Measurements from ENCODE around the gene TOLLIP.
"Not testable (repeated sequence)": the region's sequence is repeated elsewhere in the genome, so short reads cannot be mapped to it uniquely, and the experiment has no call there.

TOLLIP gene

GRCh38 chr11:1283091-1283511 lies 26.3 kb downstream of the TOLLIP start:
- no peak for DNase-seq (ENCODE audit: low read depth, low spot score)

- DNase-seq (ENCODE audit: low read depth, low spot score), result no peak
These were observed 27.5 kb downstream of the TOLLIP start for GRCh38 chr11:1281974-1282365.

- DNase-seq (ENCODE audit: low read depth, low spot score), result no peak
These were observed 28.0 kb downstream of the TOLLIP start for GRCh38 chr11:1281326-1281973.

GRCh38 chr11:1280116-1281035 lies 29.1 kb downstream of the TOLLIP start:
- DNase-seq (ENCODE audit: low read depth, low spot score), result no peak

- DNase-seq (ENCODE audit: low read depth, low spot score), result no peak
These were observed 29.8 kb downstream of the TOLLIP start for GRCh38 chr11:1279674-1280055.

- no peak for DNase-seq (ENCODE audit: low read depth, low spot score)
These were observed 30.4 kb downstream of the TOLLIP start for GRCh38 chr11:1278766-1279673.

- DNase-seq (ENCODE audit: low read depth, low spot score), result no peak
These were observed 31.4 kb downstream of the TOLLIP start for GRCh38 chr11:1277936-1278512.

GRCh38 chr11:1276866-1277615 lies 32.4 kb downstream of the TOLLIP start:
- DNase-seq (ENCODE audit: low read depth, low spot score), result no peak

GRCh38 chr11:1276041-1276790 lies 33.2 kb downstream of the TOLLIP start:
- no peak for DNase-seq (ENCODE audit: low read depth, low spot score)

- no peak for DNase-seq (ENCODE audit: low read depth, low spot score)
These were observed 34.4 kb downstream of the TOLLIP start for GRCh38 chr11:1275021-1275420.

GRCh38 chr11:1274501-1274900 lies 34.9 kb downstream of the TOLLIP start:
- no peak for DNase-seq (ENCODE audit: low read depth, low spot score)

- no peak for DNase-seq (ENCODE audit: low read depth, low spot score)
These were observed 36.9 kb downstream of the TOLLIP start for GRCh38 chr11:1272531-1272930.

- DNase-seq (ENCODE audit: low read depth, low spot score), result no peak
These were observed 37.5 kb downstream of the TOLLIP start for GRCh38 chr11:1271927-1272326.

GRCh38 chr11:1271406-1271805 lies 38.0 kb downstream of the TOLLIP start:
- no peak for DNase-seq (ENCODE audit: low read depth, low spot score)

GRCh38 chr11:1271002-1271401 lies 38.4 kb downstream of the TOLLIP start:
- no peak for DNase-seq (ENCODE audit: low read depth, low spot score)

- no peak for DNase-seq (ENCODE audit: low read depth, low spot score)
These were observed 39.0 kb downstream of the TOLLIP start for GRCh38 chr11:1270476-1270875.

GRCh38 chr11:1269957-1270356 lies 39.5 kb downstream of the TOLLIP start:
- DNase-seq (ENCODE audit: low read depth, low spot score), result no peak

- no peak for DNase-seq (ENCODE audit: low read depth, low spot score)
These were observed 41.9 kb downstream of the TOLLIP start for GRCh38 chr11:1267441-1268100.

- not testable (repeated sequence) for DNase-seq (ENCODE audit: low read depth, low spot score)
These were observed 42.5 kb downstream of the TOLLIP start for GRCh38 chr11:1266976-1267375.

- DNase-seq (ENCODE audit: low read depth, low spot score), result not testable (repeated sequence)
These were observed 44.0 kb downstream of the TOLLIP start for GRCh38 chr11:1265480-1265879.
